Fibroblast of skin of scalp (primary cell): ENCODE results near the gene TEF. TPM values are rescaled to one million over a fixed set of nuclear protein-coding genes. Genes with fewer than 3 reads are reported as not detected.

ENCODE experiments used
- DNase-seq: peaks from one replicate; pipeline ENCODE4 v3.0.0-alpha.2; 2013
- polyA plus RNA-seq, 2 experiments: library from polyadenylated mRNA; unstranded; fragments of 120-200 nt; gene quantifications; one replicate each; pipeline ENCODE4 v1.2.1, GENCODE V29; 2013; ENCODE audit not compliant: insufficient read length in 2 of 2

TEF gene, protein sequence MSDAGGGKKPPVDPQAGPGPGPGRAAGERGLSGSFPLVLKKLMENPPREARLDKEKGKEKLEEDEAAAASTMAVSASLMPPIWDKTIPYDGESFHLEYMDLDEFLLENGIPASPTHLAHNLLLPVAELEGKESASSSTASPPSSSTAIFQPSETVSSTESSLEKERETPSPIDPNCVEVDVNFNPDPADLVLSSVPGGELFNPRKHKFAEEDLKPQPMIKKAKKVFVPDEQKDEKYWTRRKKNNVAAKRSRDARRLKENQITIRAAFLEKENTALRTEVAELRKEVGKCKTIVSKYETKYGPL
- polyA plus RNA-seq (2013, experiment 1 of 2; ENCODE audit: insufficient read length), result 6.0 TPM
- polyA plus RNA-seq (2013, experiment 2 of 2; ENCODE audit: insufficient read length), result 6.2 TPM

DNA sequence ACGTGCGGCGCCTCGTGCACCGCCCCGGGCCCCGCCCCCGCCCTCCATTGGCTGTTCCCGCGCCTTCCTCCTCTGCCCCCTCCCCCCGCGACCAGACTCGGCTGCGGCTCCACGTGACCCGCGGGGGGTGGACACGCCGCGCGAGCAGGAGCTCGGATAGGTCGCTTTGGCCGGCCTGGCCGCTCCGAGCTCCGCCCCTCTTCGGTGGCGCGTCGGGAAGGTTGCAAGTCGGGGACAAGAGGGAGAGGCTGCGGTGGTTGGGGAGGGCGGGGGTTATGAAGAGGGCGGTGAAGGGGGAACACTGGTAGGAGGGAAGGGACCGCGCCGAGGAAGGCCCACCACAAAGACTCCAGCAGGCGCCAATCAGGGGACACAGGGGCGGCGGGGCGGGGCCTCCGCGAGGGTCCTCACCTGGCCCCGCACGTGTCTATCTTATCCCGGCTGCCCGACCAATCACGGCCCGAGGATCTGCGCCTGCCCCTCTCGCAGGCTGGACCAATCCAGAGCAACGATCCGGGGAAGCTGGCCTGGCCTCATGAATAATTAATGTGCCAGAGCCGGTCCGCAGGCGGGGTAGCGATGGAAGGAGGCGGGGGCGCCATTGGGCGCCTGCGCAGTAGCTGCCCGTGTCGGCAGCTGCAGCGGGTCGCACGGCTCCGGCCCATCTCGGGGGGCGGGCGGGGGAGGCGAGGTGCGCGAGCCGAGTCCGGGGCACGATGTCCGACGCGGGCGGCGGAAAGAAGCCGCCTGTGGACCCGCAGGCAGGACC, at the start of gene TEF:
TEF (plus strand) TSS at position 614 of the 769 bp plus-strand sequence; CDS start at position 717, 103 bp downstream.
- peak; percentile 99 for DNase-seq

- DNase-seq, result no peak
Measured at GRCh38 chr22:41332217-41332939, 49.4 kb upstream of the TEF start.

DNA sequence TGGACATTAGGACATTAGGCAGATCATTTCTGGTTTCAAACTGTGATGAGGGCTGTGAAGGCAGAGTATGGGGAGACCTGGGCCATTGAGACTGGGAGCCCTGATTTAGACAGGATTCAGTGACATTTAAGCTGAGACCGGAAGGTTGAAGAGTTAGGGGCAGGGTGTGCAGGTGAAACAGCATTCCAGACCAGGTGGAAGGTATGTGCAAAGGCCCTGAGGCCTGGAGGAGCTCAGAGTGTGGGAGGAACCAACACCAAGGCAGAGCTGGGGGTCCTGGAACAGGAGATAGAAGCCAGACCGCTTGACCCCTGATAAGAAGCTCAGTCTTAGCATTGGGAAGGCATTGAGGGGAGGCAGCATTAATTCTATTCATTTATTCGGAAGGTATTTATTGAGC, 47.9 kb upstream of the TEF start:
- DNase-seq, result no peak

GRCh38 chr22:41334215-41334614, 47.5 kb upstream of the TEF start:
- no peak for DNase-seq

DNA sequence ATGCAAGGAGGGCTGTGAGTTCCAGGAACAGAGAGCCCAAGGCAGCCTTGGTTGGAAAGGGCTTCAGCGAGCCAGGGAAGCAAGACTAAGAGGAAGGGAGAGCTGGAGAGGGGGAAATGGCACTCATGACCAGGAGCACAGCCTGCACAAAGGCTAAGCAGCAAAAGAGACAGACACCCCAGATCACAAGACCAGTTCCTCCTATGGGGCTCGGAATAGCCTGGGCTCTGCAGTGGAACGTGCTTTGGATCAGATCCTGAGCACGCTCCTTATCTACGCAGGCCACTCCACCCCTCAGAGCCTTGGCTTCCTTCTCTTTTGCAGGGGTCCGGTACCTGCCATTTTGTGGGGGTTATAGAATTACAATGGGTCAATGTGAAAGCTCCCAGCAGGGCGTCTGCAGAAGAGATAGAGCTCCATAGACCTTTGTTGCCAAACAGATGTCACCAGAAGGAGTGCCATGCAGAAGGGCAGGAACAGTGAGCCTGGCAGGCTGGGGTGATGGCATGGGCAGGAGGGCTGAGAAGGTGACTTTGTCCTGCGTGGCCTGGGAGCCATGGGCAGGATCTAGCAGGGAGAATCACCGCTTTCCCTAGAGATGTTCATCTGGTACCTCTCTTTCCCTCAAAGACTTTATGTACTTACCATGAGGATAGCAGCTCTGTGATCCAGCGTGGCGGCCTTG, 46.6 kb upstream of the TEF start:
- DNase-seq, result no peak

DNA sequence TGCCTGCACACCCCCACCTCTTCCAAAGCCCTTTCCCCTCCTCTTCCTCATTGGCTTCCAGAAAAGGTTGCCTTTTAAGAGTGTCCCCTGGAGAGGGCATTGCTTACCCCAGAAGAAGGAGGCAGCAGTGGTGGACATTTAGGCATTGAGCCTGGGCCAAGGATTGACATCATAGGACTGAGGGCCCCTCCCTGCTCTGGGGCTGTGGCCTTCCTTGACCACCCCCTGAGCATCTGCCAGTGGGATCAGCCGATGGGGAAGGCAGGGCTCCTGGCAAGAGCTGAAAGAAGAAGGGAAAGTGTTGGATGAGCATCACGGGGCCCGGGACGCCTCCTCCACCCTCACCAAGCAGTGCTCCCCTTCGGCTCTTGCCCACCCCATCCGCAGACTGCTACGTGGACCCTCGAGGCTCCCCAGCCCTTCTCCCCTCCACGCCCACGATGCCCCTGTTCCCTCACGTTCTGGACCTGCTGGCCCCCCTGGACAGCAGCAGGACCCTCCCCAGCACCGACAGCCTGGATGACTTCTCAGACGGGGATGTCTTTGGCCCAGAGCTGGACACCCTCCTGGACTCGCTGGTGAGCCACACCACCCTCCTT, 43.0 kb upstream of the TEF start:
- DNase-seq, result no peak

DNA sequence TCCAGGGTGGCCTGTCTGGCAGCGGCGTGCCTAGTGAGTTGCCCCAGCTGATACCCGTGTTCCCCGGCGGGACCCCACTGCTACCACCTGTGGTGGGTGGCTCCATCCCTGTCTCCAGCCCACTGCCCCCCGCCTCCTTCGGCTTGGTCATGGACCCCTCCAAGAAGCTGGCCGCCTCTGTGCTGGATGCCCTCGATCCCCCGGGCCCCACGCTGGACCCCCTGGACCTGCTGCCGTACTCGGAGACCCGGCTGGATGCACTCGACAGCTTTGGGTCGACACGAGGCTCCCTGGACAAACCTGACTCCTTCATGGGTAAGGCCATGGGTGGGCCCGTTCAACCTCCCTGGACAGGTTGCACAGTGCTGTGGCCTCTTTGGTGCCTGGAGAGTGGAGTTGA, 41.9 kb upstream of the TEF start:
- no peak for DNase-seq

GRCh38 chr22:41340357-41340756, 41.4 kb upstream of the TEF start:
- DNase-seq, result no peak

DNA sequence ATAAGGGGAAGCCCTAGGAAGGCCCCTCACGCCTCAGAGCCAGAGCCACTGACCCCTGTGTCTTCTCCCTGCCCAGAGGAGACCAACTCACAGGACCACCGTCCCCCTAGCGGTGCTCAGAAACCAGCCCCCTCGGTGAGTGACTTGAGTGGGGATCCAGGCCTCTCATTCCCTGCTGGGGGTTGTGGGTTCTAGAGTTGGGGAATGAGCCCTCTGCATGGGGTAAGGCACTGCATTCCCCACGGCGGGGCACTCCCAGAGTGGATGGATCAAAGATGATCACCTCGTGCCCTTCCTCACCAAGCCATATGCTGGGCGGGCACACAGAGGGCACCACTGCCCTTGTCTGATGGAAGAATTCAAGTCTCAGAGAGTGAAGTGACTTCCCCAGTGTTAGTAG, 40.7 kb upstream of the TEF start:
- DNase-seq, result no peak

GRCh38 chr22:41341990-41342389, 39.8 kb upstream of the TEF start:
- DNase-seq, result no peak

- no peak for DNase-seq
Measured at GRCh38 chr22:41343300-41343699, 38.4 kb upstream of the TEF start.

GRCh38 chr22:41343717-41344116, 38.0 kb upstream of the TEF start:
- DNase-seq, result no peak

GRCh38 chr22:41344189-41344788, 37.5 kb upstream of the TEF start:
- no peak for DNase-seq

DNA sequence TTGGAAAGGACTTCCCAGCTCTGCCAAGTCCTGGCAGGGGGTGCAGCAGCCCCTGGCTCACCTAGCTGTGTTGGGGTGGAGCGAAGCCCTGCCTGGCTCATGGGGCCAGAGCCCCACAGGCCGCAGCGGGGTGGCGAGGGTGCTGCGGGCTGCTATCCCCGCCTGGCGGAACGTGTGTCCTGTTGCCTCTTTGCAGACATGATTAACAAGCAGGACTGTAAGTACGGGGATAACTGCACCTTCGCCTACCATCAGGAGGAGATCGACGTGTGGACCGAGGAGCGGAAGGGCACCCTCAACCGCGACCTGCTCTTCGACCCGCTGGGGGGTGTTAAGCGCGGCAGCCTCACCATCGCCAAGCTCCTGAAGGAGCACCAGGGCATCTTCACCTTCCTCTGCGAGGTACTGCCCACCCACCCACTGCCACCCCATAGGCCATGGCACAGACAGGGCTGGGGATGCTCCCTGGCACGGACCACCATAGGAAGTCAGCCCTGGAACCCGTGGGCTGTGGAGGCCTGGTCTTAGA, 35.9 kb upstream of the TEF start:
- DNase-seq, result no peak

- no peak for DNase-seq
Measured at GRCh38 chr22:41347066-41347859, 34.5 kb upstream of the TEF start.

GRCh38 chr22:41348964-41349484, 32.7 kb upstream of the TEF start:
- DNase-seq, result no peak

GRCh38 chr22:41350087-41350486, 31.7 kb upstream of the TEF start:
- peak; percentile 60 for DNase-seq

- no peak for DNase-seq
Measured at GRCh38 chr22:41351011-41351410, 30.7 kb upstream of the TEF start.

GRCh38 chr22:41352058-41352457, 29.7 kb upstream of the TEF start:
- DNase-seq, result peak; percentile 75

DNA sequence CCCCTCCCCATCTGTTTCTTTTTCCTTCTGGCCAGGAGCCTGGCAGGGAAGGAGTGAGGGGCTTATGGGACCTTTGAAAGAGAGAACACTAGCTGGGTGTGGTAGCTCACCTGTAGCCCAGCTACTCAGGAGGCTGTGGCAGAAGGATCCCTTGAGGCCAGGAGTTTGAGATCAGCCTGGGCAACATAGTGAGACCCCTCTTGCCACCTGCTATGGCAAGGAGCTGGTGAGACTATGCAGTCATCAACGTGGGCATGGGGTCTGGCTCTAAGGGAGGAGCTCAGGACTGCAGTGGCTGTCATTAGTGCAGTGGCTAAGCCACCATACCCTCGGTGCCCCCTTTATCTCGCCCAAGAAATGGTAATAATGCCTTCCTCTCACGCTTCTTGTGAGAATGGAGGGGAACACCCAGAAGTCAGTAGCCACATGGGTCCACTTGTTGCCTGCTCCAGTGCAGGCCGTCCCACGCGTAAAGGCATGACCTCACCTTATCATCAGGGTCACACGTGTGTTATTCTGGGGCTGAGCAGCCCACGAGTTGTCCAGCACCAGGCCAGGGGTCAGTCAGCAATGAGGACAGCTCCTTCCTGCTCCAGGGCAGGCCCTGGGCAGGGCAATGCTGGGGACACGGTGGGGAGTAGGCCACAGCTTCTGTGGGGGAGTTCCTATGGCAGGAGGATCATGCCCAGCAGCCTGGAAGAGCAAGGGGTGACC, 27.7 kb upstream of the TEF start:
- no peak for DNase-seq
